Prostate gland (tissue), 2 donors: ENCODE measurements around the gene ARFRP1. TPM values are rescaled to one million over a fixed set of nuclear protein-coding genes. Genes with fewer than 3 reads are reported as not detected.

Experiments used
- DNase-seq: peaks from one replicate; pipeline ENCODE4 v3.0.0-alpha.2; 2019; ENCODE audit warnings: low spot score
- H3K27ac ChIP-seq, 2 donors: fragments of 200-600 bp; sonication (generic); 2 replicates each; pipeline ENCODE4 v1.5.1; 2017 to 2019
- H3K27me3 ChIP-seq: fragments of 200-600 bp; sonication (generic); replicated peaks from 2 replicates; pipeline ENCODE4 v1.5.1; 2019; ENCODE audit not compliant: insufficient read depth
- H3K36me3 ChIP-seq, 2 donors: fragments of 200-600 bp; sonication (generic); 1 replicate in 1 of 2; 2 replicates in 1 of 2; pipeline versions ENCODE4 v1.5.1 to v1.8.1; 2017 to 2019
- H3K4me1 ChIP-seq: fragments of 200-600 bp; sonication (generic); replicated peaks from 2 replicates; pipeline ENCODE4 v1.5.1; 2019
- H3K4me3 ChIP-seq, 2 donors: fragments of 200-600 bp; sonication (generic); 2 replicates each; pipeline ENCODE4 v1.5.1; 2017 to 2019
- H3K9me3 ChIP-seq: fragments of 200-600 bp; sonication (generic); 2 replicates; pipeline ENCODE4 v1.5.1; 2017
- CTCF ChIP-seq, 4 experiments: fragments of 200-600 bp in 2 of 4; fragments of 450-650 bp in 2 of 4; sonication (generic) in 2 of 4; IDR thresholded peaks; 1 replicate in 3 of 4; 2 replicates in 1 of 4; pipeline ENCODE4 v1.5.1; 2016 to 2019; ENCODE audit warnings: antibody characterized with exemption in 4 of 4, mild to moderate bottlenecking in 2 of 4, moderate library complexity in 2 of 4
- POLR2A ChIP-seq: fragments of 450-650 bp; IDR thresholded peaks from one replicate; pipeline ENCODE4 v1.6.1; 2016; ENCODE audit warnings: antibody characterized with exemption, mild to moderate bottlenecking
- POLR2AphosphoS5 ChIP-seq: sonication (generic); formaldehyde crosslinking; IDR thresholded peaks from one replicate; pipeline ENCODE4 v1.6.1; 2017; ENCODE audit warnings: antibody characterized with exemption
- WGBS: methylation state at CpG from one replicate; pipeline ENCODE4 v1.1.5; 2018; 5-methylcytosine and 5-hydroxymethylcytosine counted together
- intact Hi-C: fragments of 100-400 bp; cut with DNase I; formaldehyde crosslinking; loops from one replicate; pipeline ENCODE4 v1.14.2; 2022
- total RNA-seq, 2 donors: library from RNA; depleted of rRNA; stranded (reverse); fragments of >200 nt; gene quantifications; one replicate each; pipeline ENCODE4 v1.1.0, GENCODE V29; 2016

Gene ARFRP1
- total RNA-seq, 2 donors from 2014 or later, result 36.8 to 50.8 TPM

- no peak for DNase-seq
- no peak overlapping the region for H3K4me3 ChIP-seq
- no peaks in the 10 kb centered on the region for H3K36me3 ChIP-seq
- no peaks in the 10 kb centered on the region for H3K4me1 ChIP-seq
- no peak for TF ChIP-seq CTCF (IDR thresholded peaks at IDR 0.05)
- no peak for TF ChIP-seq POLR2A
- TF ChIP-seq POLR2AphosphoS5, result no peak
- H3K27ac ChIP-seq, result no peak overlapping the region
- H3K27me3 ChIP-seq, result no peaks in the 10 kb centered on the region
- H3K9me3 ChIP-seq, result no peaks in the 10 kb centered on the region
- 93% methylated on average over 16 of the region's 16 CpGs for WGBS
- intact Hi-C loops, result loop anchor here (10.0 kb wide), 1 partner anchor 215 kb away; the partner anchor contains the start of gene ZNF512B
Measured at GRCh38 chr20:63749597-63750508, 42.1 kb upstream of the ARFRP1 start.

- Histone ChIP-seq H3K27me3 (no peaks in the 10 kb centered on the region), H3K36me3 (no peaks in the 10 kb centered on the region), H3K4me1 (no peaks in the 10 kb centered on the region), H3K9me3 (no peaks in the 10 kb centered on the region), H3K27ac (no peak overlapping the region), H3K4me3 (no peak overlapping the region)
- WGBS, result 91% methylated on average over 11 of the region's 11 CpGs
- DNase-seq, result no peak
- intact Hi-C loops, result loop anchor here (10.0 kb wide), 1 partner anchor 216 kb away; the partner anchor contains the start of gene ZNF512B
- TF ChIP-seq POLR2AphosphoS5 (no peak), POLR2A (no peak), CTCF (IDR thresholded peaks at IDR 0.05) (no peak)
Measured at GRCh38 chr20:63748934-63749270, 41.1 kb upstream of the ARFRP1 start.

- no peak for DNase-seq
- no peaks in the 10 kb centered on the region for H3K9me3 ChIP-seq
- intact Hi-C loops, result loop anchor here (10.0 kb wide), 1 partner anchor 216 kb away; the partner anchor contains the start of gene ZNF512B
- no peaks in the 10 kb centered on the region for H3K36me3 ChIP-seq
- WGBS, result 79% methylated on average over 19 of the region's 20 CpGs
- H3K27me3 ChIP-seq, result no peaks in the 10 kb centered on the region
- H3K4me3 ChIP-seq, result no peak overlapping the region
- H3K27ac ChIP-seq, result no peak overlapping the region
- H3K4me1 ChIP-seq, result no peaks in the 10 kb centered on the region
- TF ChIP-seq POLR2A (no peak), CTCF (IDR thresholded peaks at IDR 0.05) (no peak), POLR2AphosphoS5 (no peak)
Measured at GRCh38 chr20:63748070-63748933, 40.5 kb upstream of the ARFRP1 start.

- intact Hi-C loops, result loop anchor here (10.0 kb wide), 1 partner anchor 217 kb away; the partner anchor contains the start of gene ZNF512B
- TF ChIP-seq POLR2A, result no peak
- no peak for TF ChIP-seq POLR2AphosphoS5
- no peak for TF ChIP-seq CTCF (IDR thresholded peaks at IDR 0.05)
- WGBS, result 81% methylated on average over 9 of the region's 13 CpGs
Measured at GRCh38 chr20:63747622-63748069, 39.9 kb upstream of the ARFRP1 start.

More at GRCh38 chr20:63747622-63748069, 39.9 kb upstream of the ARFRP1 start:
- Histone ChIP-seq H3K4me1 (peaks cover 6% of the 10 kb centered on the region), H3K36me3 (no peaks in the 10 kb centered on the region), H3K27ac (no peak overlapping the region), H3K9me3 (no peaks in the 10 kb centered on the region), H3K27me3 (no peaks in the 10 kb centered on the region), H3K4me3 (no peak overlapping the region)
- no peak for DNase-seq
